CD4-positive, alpha-beta T cell treated with Interleukin-17A for 4 hours (primary cell): ENCODE data around the gene SLC9A3.
"Not testable (repeated sequence)": the region's sequence is repeated elsewhere in the genome, so short reads cannot be mapped to it uniquely, and the experiment has no call there.

ENCODE experiments used
- DNase-seq: peaks from one replicate; pipeline ENCODE4 v3.0.0-alpha.2; 2020; ENCODE audit warnings: mixed read lengths

Gene SLC9A3

GRCh38 chr5:486597-486996 is 37.7 kb downstream of the SLC9A3 start:
- DNase-seq: not testable (repeated sequence)

GRCh38 chr5:485946-486491 is 38.2 kb downstream of the SLC9A3 start:
- DNase-seq: no peak

- DNase-seq: no peak
Observed at GRCh38 chr5:485113-485945, 38.9 kb downstream of the SLC9A3 start.

- DNase-seq: no peak
Observed at GRCh38 chr5:484556-484955, 39.7 kb downstream of the SLC9A3 start.

- no peak for DNase-seq
Observed at GRCh38 chr5:483434-484140, 40.7 kb downstream of the SLC9A3 start.

- DNase-seq: no peak
Observed at GRCh38 chr5:483011-483410, 41.2 kb downstream of the SLC9A3 start.

- no peak for DNase-seq
Observed at GRCh38 chr5:482506-482905, 41.7 kb downstream of the SLC9A3 start.

- no peak for DNase-seq
Observed at GRCh38 chr5:482021-482420, 42.2 kb downstream of the SLC9A3 start.

- DNase-seq: no peak
Observed at GRCh38 chr5:481347-481746, 42.9 kb downstream of the SLC9A3 start.

GRCh38 chr5:479566-480319 is 44.5 kb downstream of the SLC9A3 start:
- no peak for DNase-seq

- DNase-seq: no peak
Observed at GRCh38 chr5:478982-479535, 45.2 kb downstream of the SLC9A3 start.

- no peak for DNase-seq
Observed at GRCh38 chr5:478369-478981, 45.8 kb downstream of the SLC9A3 start.

GRCh38 chr5:477871-478270 is 46.4 kb downstream of the SLC9A3 start:
- DNase-seq: no peak

GRCh38 chr5:477247-477646 is 47.0 kb downstream of the SLC9A3 start:
- no peak for DNase-seq

- DNase-seq: no peak
Observed at GRCh38 chr5:476814-477175, 47.5 kb downstream of the SLC9A3 start.

- no peak for DNase-seq
Observed at GRCh38 chr5:476102-476813, 48.0 kb downstream of the SLC9A3 start.

GRCh38 chr5:475704-476101 is 48.5 kb downstream of the SLC9A3 start:
- no peak for DNase-seq

GRCh38 chr5:474840-475661 is 49.2 kb downstream of the SLC9A3 start:
- DNase-seq: peak; percentile 25

GRCh38 chr5:474232-474839 is 49.9 kb downstream of the SLC9A3 start:
- DNase-seq: not testable (repeated sequence)

- DNase-seq: peak; percentile 38
Observed at GRCh38 chr5:473551-474192, 50.6 kb downstream of the SLC9A3 start.
